ENCODE results near the gene NIT2. TPM values are rescaled to one million over a fixed set of nuclear protein-coding genes. Genes with fewer than 3 reads are reported as not detected.
A peak's percentile ranks its signal among the peaks of the same experiment; 100 is the strongest.

Gene NIT2
- total and polyA plus RNA-seq, 5 experiments from 2014 or later = 28.6 to 43.8 (median 35.8) TPM

- H3K9me3 Mint-ChIP-seq = no peaks in the 10 kb centered on the region
- POLR2A ChIA-PET = no interaction called here
- H3K4me3 Mint-ChIP-seq = no peak overlapping the region
- ATAC-seq (no peak), DNase-seq (no peak)
- H3K4me1 Mint-ChIP-seq = no peaks in the 10 kb centered on the region
- no peak overlapping the region for H3K27ac Mint-ChIP-seq
- no peaks in the 10 kb centered on the region for H3K27me3 Mint-ChIP-seq
- peaks cover 0 to 82% (median 27%) of the 10 kb centered on the region in 3 donors for H3K36me3 Mint-ChIP-seq
Measured at GRCh38 chr3:100370756-100371155, 36.2 kb downstream of the NIT2 start.

GRCh38 chr3:100374521-100374920, 40.0 kb downstream of the NIT2 start:
- Mint-ChIP-seq H3K4me1 (peaks cover 0 to 2% (median 0%) of the 10 kb centered on the region in 4 donors), H3K4me3 (no peak overlapping the region), H3K27me3 (no peaks in the 10 kb centered on the region), H3K9me3 (no peaks in the 10 kb centered on the region), H3K36me3 (peaks cover 0 to 78% (median 16%) of the 10 kb centered on the region in 3 donors), H3K27ac (no peak overlapping the region)
- ATAC-seq = no peak
- DNase-seq = no peak
- POLR2A ChIA-PET = no interaction called here

GRCh38 chr3:100376301-100376700, 41.7 kb downstream of the NIT2 start:
- Mint-ChIP-seq H3K36me3 (peaks cover 0 to 81% (median 13%) of the 10 kb centered on the region in 3 donors), H3K27ac (peak overlapping the region in 2 of 10 donors; percentile 39 to 53), H3K27me3 (no peaks in the 10 kb centered on the region), H3K4me3 (no peak overlapping the region), H3K9me3 (no peaks in the 10 kb centered on the region), H3K4me1 (peaks cover 0 to 2% (median 0%) of the 10 kb centered on the region in 4 donors)
- POLR2A ChIA-PET = no interaction called here
- no peak for ATAC-seq
- DNase-seq = no peak

- peaks cover 0 to 13% (median 4%) of the 10 kb centered on the region in 9 donors for H3K9me3 Mint-ChIP-seq
- no peak overlapping the region for H3K4me3 Mint-ChIP-seq
- no peak for ATAC-seq
- no peak for DNase-seq
- peaks cover 10 to 24% (median 14%) of the 10 kb centered on the region in 4 donors for H3K4me1 Mint-ChIP-seq
- H3K27me3 Mint-ChIP-seq = no peaks in the 10 kb centered on the region
- peak overlapping the region in 2 of 10 donors; percentile 7 to 77 for H3K27ac Mint-ChIP-seq
- peaks cover 13 to 72% (median 26%) of the 10 kb centered on the region in 3 donors for H3K36me3 Mint-ChIP-seq
- POLR2A ChIA-PET = no interaction called here
Measured at GRCh38 chr3:100384733-100385525, 50.4 kb downstream of the NIT2 start.

GRCh38 chr3:100386437-100387074, 52.0 kb downstream of the NIT2 start:
- Mint-ChIP-seq H3K4me3 (no peak overlapping the region), H3K36me3 (peaks cover 13 to 58% (median 26%) of the 10 kb centered on the region in 3 donors), H3K27me3 (no peaks in the 10 kb centered on the region), H3K9me3 (peaks cover 0 to 13% (median 4%) of the 10 kb centered on the region in 9 donors), H3K27ac (peak overlapping the region in 7 of 10 donors; percentile 1 to 75 (median 13)), H3K4me1 (peaks cover 8 to 27% (median 14%) of the 10 kb centered on the region in 4 donors)
- ATAC-seq (no peak), DNase-seq (no peak)
- POLR2A ChIA-PET = no interaction called here

GRCh38 chr3:100389025-100389424, 54.5 kb downstream of the NIT2 start:
- peaks cover 0 to 13% (median 4%) of the 10 kb centered on the region in 9 donors for H3K9me3 Mint-ChIP-seq
- DNase-seq = no peak
- POLR2A ChIA-PET = no interaction called here
- peaks cover 13 to 44% (median 29%) of the 10 kb centered on the region in 3 donors for H3K36me3 Mint-ChIP-seq
- no peaks in the 10 kb centered on the region for H3K27me3 Mint-ChIP-seq
- no peak overlapping the region for H3K27ac Mint-ChIP-seq
- peaks cover 13 to 46% (median 26%) of the 10 kb centered on the region in 4 donors for H3K4me1 Mint-ChIP-seq
- ATAC-seq = no peak
- no peak overlapping the region for H3K4me3 Mint-ChIP-seq

- H3K9me3 Mint-ChIP-seq = no peaks in the 10 kb centered on the region
Measured at GRCh38 chr3:100395679-100396431, 61.3 kb downstream of the NIT2 start.

GRCh38 chr3:100396967-100397366, 62.4 kb downstream of the NIT2 start:
- Mint-ChIP-seq H3K27ac (peak overlapping the region in 1 of 10 donors; percentile 63), H3K36me3 (peaks cover 0 to 7% (median 4%) of the 10 kb centered on the region in 3 donors), H3K4me1 (peaks cover 12 to 74% (median 61%) of the 10 kb centered on the region in 4 donors), H3K27me3 (no peaks in the 10 kb centered on the region), H3K4me3 (peak overlapping the region in 1 of 10 donors; percentile 7), H3K9me3 (no peaks in the 10 kb centered on the region)
- POLR2A ChIA-PET = no interaction called here
- no peak for ATAC-seq
- no peak for DNase-seq

More at GRCh38 chr3:100395679-100396431, 61.3 kb downstream of the NIT2 start:
- Mint-ChIP-seq H3K27me3 (no peaks in the 10 kb centered on the region), H3K36me3 (peaks cover 0 to 7% (median 5%) of the 10 kb centered on the region in 3 donors), H3K27ac (no peak overlapping the region), H3K4me1 (peaks cover 14 to 71% (median 59%) of the 10 kb centered on the region in 4 donors), H3K4me3 (no peak overlapping the region)
- DNase-seq (no peak), ATAC-seq (no peak)
- POLR2A ChIA-PET = interaction anchor here (0.6 to 0.7 kb wide), 2 partner anchors 195 to 1492 kb away, joined by 3 to 5 read pairs; no protein-coding TSS in a partner anchor

GRCh38 chr3:100399341-100400071, 64.9 kb downstream of the NIT2 start:
- H3K4me1 Mint-ChIP-seq = peaks cover 13 to 82% (median 62%) of the 10 kb centered on the region in 4 donors
- peaks cover 0 to 2% (median under 1%) of the 10 kb centered on the region in 3 donors for H3K36me3 Mint-ChIP-seq
- no peaks in the 10 kb centered on the region for H3K27me3 Mint-ChIP-seq
- H3K9me3 Mint-ChIP-seq = no peaks in the 10 kb centered on the region
- H3K27ac Mint-ChIP-seq = peak overlapping the region in 9 of 10 donors; percentile 41 to 99 (median 94)
- ATAC-seq (no peak), DNase-seq (no peak)
- peak overlapping the region; percentile 90 to 99 (median 98) for H3K4me3 Mint-ChIP-seq
- POLR2A ChIA-PET = interaction anchor here (0.6 to 3.1 kb wide), 4 partner anchors 15 to 138 kb away, joined by 3 to 26 read pairs (median 15); partner anchors contain the start of genes NIT2 and TBC1D23

- Mint-ChIP-seq H3K27ac (peak overlapping the region; percentile 38 to 99 (median 95)), H3K4me3 (peak overlapping the region; percentile 90 to 99 (median 98)), H3K36me3 (peaks cover 0 to 2% (median 0%) of the 10 kb centered on the region in 3 donors), H3K9me3 (no peaks in the 10 kb centered on the region), H3K27me3 (no peaks in the 10 kb centered on the region), H3K4me1 (peaks cover 14 to 81% (median 64%) of the 10 kb centered on the region in 4 donors)
- POLR2A ChIA-PET = interaction anchor here (1.5 to 3.1 kb wide), 5 partner anchors 20 to 1276 kb away, joined by 5 to 26 read pairs (median 7); partner anchors contain the start of genes NIT2, TBC1D23 and TFG
- DNase-seq = peak in 9 of 10 donors; percentile 12 to 69 (median 39)
- peak; percentile 9 to 38 for ATAC-seq
Measured at GRCh38 chr3:100400419-100400779, 65.8 kb downstream of the NIT2 start.

- peaks cover 17 to 79% (median 64%) of the 10 kb centered on the region in 4 donors for H3K4me1 Mint-ChIP-seq
- no peaks in the 10 kb centered on the region for H3K9me3 Mint-ChIP-seq
Measured at GRCh38 chr3:100400780-100401673, 66.5 kb downstream of the NIT2 start, which contains the start of the genes LNP1 and TOMM70. Gene LNP1 (plus strand): TSS chr3:100401539. CDS start chr3:100429730, 28,191 bp downstream. Gene TOMM70 (minus strand): TSS chr3:100401089. CDS start chr3:100400949, 140 bp downstream.

More at GRCh38 chr3:100400780-100401673, 66.5 kb downstream of the NIT2 start, which contains the start of the genes LNP1 and TOMM70:
- POLR2A ChIA-PET = interaction anchor here (0.6 to 3.1 kb wide), 12 partner anchors 20 to 1353 kb away, joined by 3 to 26 read pairs (median 5); partner anchors contain the start of genes NIT2, PCNP, TBC1D23 and TFG
- Mint-ChIP-seq H3K27ac (peak within 1 kb of the TSS; percentile 94 to 99 (median 97)), H3K27me3 (no peaks in the 10 kb centered on the region), H3K36me3 (peaks cover 0 to 3% (median 2%) of the 10 kb centered on the region in 3 donors), H3K4me3 (peak within 1 kb of the TSS; percentile 90 to 99 (median 98))
- peak; percentile 87 to 88 for ATAC-seq
- peak; percentile 82 to 97 (median 91) for DNase-seq

Measured in naive thymus-derived CD8-positive, alpha-beta T cell (primary cell).